GM06990 (cell line): Measurements from ENCODE around the gene SNX30.

Source experiments
- DNase-seq: peaks from one replicate; pipeline ENCODE4 v3.0.0-alpha.2; 2011; ENCODE audit not compliant: insufficient read length; ENCODE audit errors: extremely low read depth
- H3K27me3 ChIP-seq: replicated peaks from 2 replicates; pipeline ENCODE4 v1.6.0; 2011; ENCODE audit warnings: low read length; ENCODE audit not compliant: control insufficient read depth, insufficient read depth
- H3K36me3 ChIP-seq: 2 replicates; pipeline ENCODE4 v1.5.1; 2011; ENCODE audit warnings: low read length; ENCODE audit not compliant: control insufficient read depth, insufficient read depth
- H3K4me3 ChIP-seq: replicated peaks from 2 replicates; pipeline ENCODE4 v1.5.1; 2011; ENCODE audit warnings: low read depth, mild to moderate bottlenecking, control low read depth, low read length
- CTCF ChIP-seq: IDR thresholded peaks from 2 replicates; pipeline ENCODE4 v1.5.1; 2011; ENCODE audit warnings: low read length, control low read depth, mild to moderate bottlenecking, inconsistent platforms; ENCODE audit not compliant: insufficient read depth, poor library complexity, severe bottlenecking

Gene SNX30

GRCh38 chr9:112867275-112867991 is 116.9 kb downstream of the SNX30 start:
- DNase-seq = no peak
- no peaks in the 10 kb centered on the region for H3K27me3 ChIP-seq
- TF ChIP-seq CTCF = no peak
- no peaks in the 10 kb centered on the region for H3K36me3 ChIP-seq
- no peak overlapping the region for H3K4me3 ChIP-seq

GRCh38 chr9:112868461-112868860 is 117.9 kb downstream of the SNX30 start:
- H3K36me3 ChIP-seq = no peaks in the 10 kb centered on the region
- H3K27me3 ChIP-seq = no peaks in the 10 kb centered on the region
- no peak for DNase-seq
- no peak for TF ChIP-seq CTCF
- no peak overlapping the region for H3K4me3 ChIP-seq

GRCh38 chr9:112869041-112869529 is 118.5 kb downstream of the SNX30 start:
- TF ChIP-seq CTCF = no peak
- DNase-seq = peak; percentile 40
- Histone ChIP-seq H3K27me3 (no peaks in the 10 kb centered on the region), H3K36me3 (no peaks in the 10 kb centered on the region), H3K4me3 (no peak overlapping the region)

GRCh38 chr9:112869917-112870316 is 119.4 kb downstream of the SNX30 start:
- H3K27me3 ChIP-seq = no peaks in the 10 kb centered on the region
- no peak overlapping the region for H3K4me3 ChIP-seq
- DNase-seq = no peak
- no peaks in the 10 kb centered on the region for H3K36me3 ChIP-seq
- TF ChIP-seq CTCF = no peak

GRCh38 chr9:112870556-112870955 is 120.0 kb downstream of the SNX30 start:
- H3K27me3 ChIP-seq = no peaks in the 10 kb centered on the region
- H3K4me3 ChIP-seq = no peak overlapping the region
- no peak for TF ChIP-seq CTCF
- no peak for DNase-seq
- H3K36me3 ChIP-seq = no peaks in the 10 kb centered on the region
